ENCODE data around the gene CENPA.
"Not testable (repeated sequence)": the region's sequence is repeated elsewhere in the genome, so short reads cannot be mapped to it uniquely, and the experiment has no call there.

CENPA gene

GRCh38 chr2:26785431-26786206, at the start of gene CENPA:
Gene CENPA, plus strand, starts transcription at chr2:26786056. Its CDS starts 141 bp downstream, at chr2:26786197.
- peak; percentile 98 for DNase-seq (ENCODE audit: low spot score)

- no peak for DNase-seq (ENCODE audit: low spot score)
Observed at GRCh38 chr2:26737221-26737620, 48.6 kb upstream of the CENPA start.

GRCh38 chr2:26738481-26738880, 47.4 kb upstream of the CENPA start:
- DNase-seq (ENCODE audit: low spot score), result no peak

- no peak for DNase-seq (ENCODE audit: low spot score)
Observed at GRCh38 chr2:26739514-26739913, 46.3 kb upstream of the CENPA start.

- DNase-seq (ENCODE audit: low spot score), result no peak
Observed at GRCh38 chr2:26740346-26740745, 45.5 kb upstream of the CENPA start.

- no peak for DNase-seq (ENCODE audit: low spot score)
Observed at GRCh38 chr2:26740890-26741302, 45.0 kb upstream of the CENPA start.

- DNase-seq (ENCODE audit: low spot score), result no peak
Observed at GRCh38 chr2:26742048-26742770, 43.6 kb upstream of the CENPA start.

GRCh38 chr2:26743852-26744251, 42.0 kb upstream of the CENPA start:
- DNase-seq (ENCODE audit: low spot score), result no peak

- DNase-seq (ENCODE audit: low spot score), result no peak
Observed at GRCh38 chr2:26744953-26745352, 40.9 kb upstream of the CENPA start.

- peak; percentile 51 for DNase-seq (ENCODE audit: low spot score)
Observed at GRCh38 chr2:26745609-26746327, 40.1 kb upstream of the CENPA start.

GRCh38 chr2:26746934-26747333, 38.9 kb upstream of the CENPA start:
- DNase-seq (ENCODE audit: low spot score), result no peak

- not testable (repeated sequence) for DNase-seq (ENCODE audit: low spot score)
Observed at GRCh38 chr2:26749787-26750420, 36.0 kb upstream of the CENPA start.

GRCh38 chr2:26750467-26750866, 35.4 kb upstream of the CENPA start:
- DNase-seq (ENCODE audit: low spot score), result not testable (repeated sequence)

- DNase-seq (ENCODE audit: low spot score), result no peak
Observed at GRCh38 chr2:26752656-26753055, 33.2 kb upstream of the CENPA start.

- DNase-seq (ENCODE audit: low spot score), result no peak
Observed at GRCh38 chr2:26754539-26754938, 31.3 kb upstream of the CENPA start.

- DNase-seq (ENCODE audit: low spot score), result no peak
Observed at GRCh38 chr2:26754972-26755670, 30.7 kb upstream of the CENPA start.

- DNase-seq (ENCODE audit: low spot score), result no peak
Observed at GRCh38 chr2:26756337-26756736, 29.5 kb upstream of the CENPA start.

- DNase-seq (ENCODE audit: low spot score), result no peak
Observed at GRCh38 chr2:26757873-26758789, 27.7 kb upstream of the CENPA start.

- no peak for DNase-seq (ENCODE audit: low spot score)
Observed at GRCh38 chr2:26758790-26759321, 27.0 kb upstream of the CENPA start.

GRCh38 chr2:26759845-26760244, 26.0 kb upstream of the CENPA start:
- DNase-seq (ENCODE audit: low spot score), result no peak

All from HuH-7.5 (cell line).